Activated CD8-positive, alpha-beta memory T cell treated with anti-CD3 and anti-CD28 coated beads for 48 hours (primary cell): ENCODE measurements around the gene ADH7.
"Not testable (repeated sequence)": the region's sequence is repeated elsewhere in the genome, so short reads cannot be mapped to it uniquely, and the experiment has no call there.

ENCODE experiments used
- DNase-seq, 3 experiments: peaks; one replicate each; pipeline ENCODE4 v3.0.0-alpha.2; 2020; ENCODE audit warnings: low read depth in 2 of 3, low spot score in 2 of 3

The ADH7 gene

DNA sequence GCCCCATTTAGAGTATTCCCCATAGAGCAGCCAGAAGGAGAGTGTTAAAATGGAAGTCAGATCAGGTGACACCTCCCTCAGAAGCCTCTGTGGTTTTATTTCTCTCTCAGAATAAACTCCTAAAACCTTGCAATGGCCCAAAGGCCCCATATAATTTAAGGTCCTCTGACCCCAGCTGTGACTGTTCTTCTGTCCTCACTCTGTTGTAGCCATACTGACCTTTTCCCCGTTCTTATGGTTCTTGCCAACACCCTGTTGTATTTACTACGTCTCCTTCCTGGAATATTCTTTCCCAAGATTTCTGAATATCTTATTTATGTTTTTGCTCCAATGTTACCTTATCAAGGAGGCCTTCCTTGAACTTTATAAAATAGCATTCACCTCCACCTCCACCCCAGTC, 18.0 kb downstream of the ADH7 start:
- no peak for DNase-seq

GRCh38 chr4:99415762-99416161, 19.4 kb downstream of the ADH7 start:
- not testable (repeated sequence) for DNase-seq

DNA sequence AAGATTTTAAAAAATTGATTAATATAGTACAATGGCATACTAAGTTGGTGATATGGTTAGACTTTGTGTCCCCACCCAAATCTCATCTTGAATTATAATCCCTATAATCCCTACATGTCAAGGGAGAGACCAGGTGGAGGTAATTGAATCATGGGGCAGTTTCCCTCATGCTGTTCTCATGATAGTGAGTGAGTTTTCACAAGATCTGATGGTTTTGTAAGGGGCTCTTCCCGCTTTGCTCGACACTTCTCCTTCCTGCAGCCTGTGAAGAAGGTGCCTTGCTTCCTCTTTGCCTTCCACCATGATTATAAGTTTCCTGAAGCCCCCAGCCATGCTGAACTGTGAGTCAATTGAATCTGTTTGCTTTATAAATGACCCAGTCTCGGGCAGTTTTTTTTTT, 20.2 kb downstream of the ADH7 start:
- not testable (repeated sequence) for DNase-seq

DNA sequence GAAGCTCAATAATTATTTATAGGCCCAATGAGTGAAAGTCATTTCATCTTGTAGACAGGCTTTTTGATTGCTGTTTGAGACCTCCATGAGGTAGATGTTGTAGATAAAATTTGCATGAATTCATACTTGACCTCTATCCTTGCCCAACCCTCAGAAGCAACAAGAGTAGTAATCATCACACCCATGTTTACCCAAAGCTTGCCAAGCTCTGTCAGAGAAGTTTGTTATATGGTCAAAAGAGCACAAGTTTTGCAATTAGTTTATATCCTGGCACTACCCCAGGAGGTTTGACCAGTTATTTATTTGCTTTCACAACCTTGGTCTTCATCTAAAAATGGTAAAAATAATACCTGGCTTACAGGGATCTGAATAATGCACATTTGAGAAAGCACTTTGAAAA, 20.7 kb downstream of the ADH7 start:
- DNase-seq = no peak

DNA sequence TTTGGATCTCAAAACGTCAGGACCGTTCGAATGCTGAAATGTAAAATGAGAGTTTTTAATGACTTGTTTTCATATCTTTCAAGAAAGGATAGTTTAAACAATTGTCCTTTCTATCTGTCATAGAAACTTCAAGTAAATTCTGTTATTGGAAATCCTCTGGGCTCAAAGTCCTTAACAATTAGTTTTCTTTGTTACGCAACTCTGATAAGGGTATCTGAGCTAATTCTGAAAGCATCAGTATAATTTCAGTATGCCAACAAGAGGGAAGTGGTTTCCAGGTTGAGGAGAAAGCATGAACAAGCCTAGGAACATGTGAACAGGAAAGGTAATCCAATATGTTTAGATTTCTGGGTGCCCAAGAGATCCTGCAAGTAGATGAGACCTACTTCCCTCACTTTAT, 22.0 kb downstream of the ADH7 start:
- DNase-seq = no peak

GRCh38 chr4:99411041-99411440, 24.1 kb downstream of the ADH7 start:
- no peak for DNase-seq

DNA sequence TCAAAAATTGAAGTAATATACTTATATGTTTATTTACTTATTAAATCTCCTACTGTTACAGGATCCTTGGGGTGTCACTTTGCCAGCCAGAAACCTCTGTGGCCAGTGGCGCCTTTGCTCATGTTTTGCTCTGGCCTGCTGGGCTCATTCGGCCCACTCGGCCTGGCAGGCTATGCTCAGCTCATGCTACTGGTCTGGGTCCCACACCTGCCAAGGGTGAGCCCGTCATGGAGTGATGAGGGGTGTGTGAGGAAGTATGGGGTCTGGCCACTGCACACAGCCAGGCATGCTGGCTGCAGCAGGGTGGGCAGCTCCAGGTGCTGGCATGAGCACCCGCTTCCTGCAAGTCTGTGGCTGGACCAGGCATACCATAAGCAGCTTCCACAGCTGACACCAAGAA, 25.1 kb downstream of the ADH7 start:
- DNase-seq = no peak

DNA sequence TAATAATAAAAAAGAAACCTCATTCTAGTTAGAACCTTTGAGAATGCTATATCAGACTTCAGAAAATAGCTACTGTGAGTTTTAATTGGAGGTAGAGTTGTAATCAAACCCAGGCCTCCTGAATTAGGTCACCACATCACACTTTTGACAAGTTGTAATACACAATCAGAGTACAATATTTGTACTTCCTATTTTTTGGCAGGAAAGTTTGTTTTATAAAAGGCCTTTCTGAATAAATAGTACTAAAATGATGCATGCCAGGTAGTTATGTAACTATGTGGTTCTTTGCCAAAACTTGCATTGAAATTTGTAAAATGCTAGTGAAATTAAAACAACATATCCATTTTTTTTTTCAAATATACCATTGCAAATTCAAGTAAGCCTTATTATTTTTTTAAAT, 26.8 kb downstream of the ADH7 start:
- no peak for DNase-seq

GRCh38 chr4:99405433-99406115, 29.6 kb downstream of the ADH7 start:
- DNase-seq = peak in 2 of 3 experiments; percentile 19 to 26

- DNase-seq = no peak
These were observed 30.4 kb downstream of the ADH7 start for GRCh38 chr4:99404595-99405287.

DNA sequence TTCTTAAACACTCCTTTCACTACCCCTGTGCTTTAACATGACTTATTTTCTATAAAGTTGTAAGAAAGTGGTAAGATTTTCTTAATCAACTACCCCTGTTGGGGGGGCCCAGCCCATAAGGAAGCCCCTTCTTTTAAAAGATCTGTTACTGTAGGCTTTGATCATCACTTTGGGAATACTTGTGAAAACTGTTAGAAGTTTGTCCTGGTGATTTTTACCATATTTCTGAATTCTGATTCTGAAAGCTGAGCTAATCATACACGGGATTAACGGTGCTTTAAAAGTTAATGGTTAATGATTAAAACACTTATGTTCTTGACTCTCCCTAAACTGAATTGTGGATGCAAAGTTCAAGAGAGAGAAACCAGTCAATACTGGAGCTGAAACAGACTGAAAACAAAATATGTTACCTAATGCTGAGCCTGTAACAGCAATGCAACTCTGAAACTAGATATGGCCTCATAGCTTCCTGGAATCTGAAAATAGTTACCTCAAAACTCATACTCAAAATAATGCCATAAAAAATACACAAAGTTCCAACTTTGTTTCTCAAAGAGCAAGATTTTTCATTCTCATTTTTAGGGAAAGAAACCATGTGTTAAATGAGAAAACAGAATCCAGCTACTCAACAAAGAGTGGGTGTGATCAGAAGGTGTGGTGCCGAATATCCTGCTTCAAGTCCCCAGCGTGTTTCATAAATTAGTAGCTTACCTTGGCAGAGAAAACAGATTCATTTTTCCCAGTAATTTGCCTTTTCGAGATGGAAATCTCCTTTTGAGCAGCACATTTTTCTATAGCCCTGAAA, 31.6 kb downstream of the ADH7 start:
- DNase-seq = no peak

DNA sequence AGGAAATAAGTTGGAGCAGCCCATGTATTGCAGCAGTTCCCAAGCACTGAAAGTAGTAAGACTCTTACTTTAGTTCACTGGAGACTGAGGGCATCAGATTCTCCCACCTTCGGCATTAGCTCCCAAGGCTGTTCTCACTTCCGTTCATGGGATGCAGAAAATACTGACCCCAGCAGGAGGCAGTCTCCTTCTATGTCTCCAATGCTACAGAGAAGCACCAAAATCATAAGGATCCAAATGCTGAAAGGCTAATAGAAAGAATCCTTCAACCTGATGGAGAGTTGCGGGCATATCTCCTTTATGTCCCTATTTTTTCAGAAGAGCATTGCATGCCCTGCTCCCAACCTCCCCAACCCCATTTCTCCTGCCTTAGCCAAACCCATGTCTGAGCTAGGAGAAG, 32.4 kb downstream of the ADH7 start:
- DNase-seq = no peak

GRCh38 chr4:99400831-99401230, 34.3 kb downstream of the ADH7 start:
- no peak for DNase-seq

DNA sequence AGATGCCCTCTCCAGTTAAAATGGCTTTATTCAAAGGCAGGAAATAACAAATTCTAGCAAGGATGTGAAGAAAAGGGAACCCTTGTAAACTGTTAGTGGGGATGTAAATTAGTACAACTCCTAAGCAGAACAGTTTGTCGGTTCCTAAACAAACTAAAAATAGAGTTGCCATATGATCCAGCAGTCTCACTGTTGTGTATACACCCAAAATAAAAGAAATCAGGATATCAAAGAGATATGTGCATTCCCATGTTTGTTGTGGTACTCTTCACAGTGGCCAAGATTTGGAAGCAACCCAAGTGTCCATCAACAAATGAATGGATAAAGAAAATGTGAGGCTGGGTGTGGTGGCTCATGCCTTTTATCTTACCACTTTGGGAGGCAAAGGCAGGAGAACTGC, 36.1 kb downstream of the ADH7 start:
- no peak for DNase-seq

DNA sequence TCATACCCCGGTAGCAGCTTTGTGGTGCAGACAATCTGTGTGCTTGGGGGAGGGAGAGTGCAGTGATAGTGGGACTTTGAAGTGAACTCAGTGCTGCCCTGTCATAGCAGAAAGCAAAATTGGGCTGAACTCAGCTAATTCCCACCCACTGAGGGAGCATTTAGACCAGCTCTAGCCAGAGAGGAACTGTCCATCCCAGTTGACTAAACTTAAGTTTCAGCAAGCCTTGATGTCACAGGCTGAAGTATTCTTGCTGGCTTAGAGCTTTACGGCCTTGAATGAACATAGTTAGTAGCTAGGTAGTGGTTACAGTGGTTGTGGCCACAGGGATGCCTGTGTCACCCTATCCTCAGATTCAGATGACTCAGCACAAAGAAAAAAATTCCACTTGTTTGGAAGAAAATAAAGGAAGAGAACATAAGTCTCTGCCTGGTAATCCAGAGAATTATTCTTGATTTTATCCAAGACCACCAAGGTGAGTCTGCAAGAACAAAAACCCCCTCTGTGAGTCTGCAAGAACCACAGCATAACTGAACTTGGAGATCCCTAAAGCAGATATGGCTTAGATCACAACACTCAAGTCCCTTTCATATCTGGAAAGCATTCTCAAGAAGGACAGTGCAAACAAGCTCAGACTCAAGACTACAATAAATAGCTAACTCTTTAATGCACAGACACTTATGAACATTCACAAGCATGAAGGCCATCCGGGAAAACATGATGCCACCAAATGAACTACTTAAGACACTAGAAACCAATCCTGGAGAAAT, 39.4 kb downstream of the ADH7 start:
- no peak for DNase-seq

- DNase-seq = no peak
These were observed 40.2 kb downstream of the ADH7 start for GRCh38 chr4:99394896-99395295.

GRCh38 chr4:99390055-99390454, 45.1 kb downstream of the ADH7 start:
- DNase-seq = no peak

DNA sequence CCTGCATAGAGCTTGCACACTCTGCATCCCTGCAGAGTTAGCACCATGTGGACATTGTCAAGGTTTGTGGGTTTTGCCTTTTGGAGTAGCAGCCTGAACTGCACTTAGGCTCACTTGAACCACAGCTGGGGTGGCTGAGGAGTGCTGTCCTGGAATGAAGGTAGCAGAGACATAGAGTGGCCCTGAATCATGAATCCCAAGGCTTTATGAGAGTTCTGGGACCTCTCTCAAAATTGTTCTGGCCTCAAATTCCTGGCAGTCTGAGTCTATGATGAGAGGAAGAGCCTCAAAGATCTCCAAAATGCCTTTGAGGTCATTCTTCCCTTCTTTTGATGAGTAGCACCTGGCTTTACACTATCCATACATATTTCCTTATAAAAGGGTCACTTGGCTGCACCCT, 45.5 kb downstream of the ADH7 start:
- DNase-seq = no peak

- no peak for DNase-seq
These were observed 51.2 kb downstream of the ADH7 start for GRCh38 chr4:99383833-99384392.

GRCh38 chr4:99383399-99383798, 51.7 kb downstream of the ADH7 start:
- no peak for DNase-seq

GRCh38 chr4:99382745-99383360, 52.3 kb downstream of the ADH7 start:
- no peak for DNase-seq
